Measurements from ENCODE around the gene GALNT2.

Gene GALNT2

GRCh38 chr1:230248889-230249270 lies 181.8 kb downstream of the GALNT2 start:
- no peak for TF ChIP-seq CTCF (IDR thresholded peaks at IDR 0.05; ENCODE audit: insufficient read depth, low read depth, low read length, missing control alignments)
- H3K4me3 ChIP-seq (ENCODE audit: low read length), result no peak overlapping the region
- DNase-seq (ENCODE audit: low read depth), result peak; percentile 44

- DNase-seq (ENCODE audit: low read depth), result no peak
- TF ChIP-seq CTCF (IDR thresholded peaks at IDR 0.05; ENCODE audit: insufficient read depth, low read depth, low read length, missing control alignments), result no peak
- no peak overlapping the region for H3K4me3 ChIP-seq (ENCODE audit: low read length)
Measured at GRCh38 chr1:230249695-230250480, 182.8 kb downstream of the GALNT2 start.

GRCh38 chr1:230250666-230251065 lies 183.6 kb downstream of the GALNT2 start:
- no peak overlapping the region for H3K4me3 ChIP-seq (ENCODE audit: low read length)
- no peak for TF ChIP-seq CTCF (IDR thresholded peaks at IDR 0.05; ENCODE audit: insufficient read depth, low read depth, low read length, missing control alignments)
- no peak for DNase-seq (ENCODE audit: low read depth)

- no peak for DNase-seq (ENCODE audit: low read depth)
- TF ChIP-seq CTCF (IDR thresholded peaks at IDR 0.05; ENCODE audit: insufficient read depth, low read depth, low read length, missing control alignments), result no peak
- no peak overlapping the region for H3K4me3 ChIP-seq (ENCODE audit: low read length)
Measured at GRCh38 chr1:230251644-230252191, 184.7 kb downstream of the GALNT2 start.

GRCh38 chr1:230253150-230253549 lies 186.1 kb downstream of the GALNT2 start:
- no peak overlapping the region for H3K4me3 ChIP-seq (ENCODE audit: low read length)
- no peak for TF ChIP-seq CTCF (IDR thresholded peaks at IDR 0.05; ENCODE audit: insufficient read depth, low read depth, low read length, missing control alignments)
- no peak for DNase-seq (ENCODE audit: low read depth)

- DNase-seq (ENCODE audit: low read depth), result no peak
- H3K4me3 ChIP-seq (ENCODE audit: low read length), result no peak overlapping the region
- no peak for TF ChIP-seq CTCF (IDR thresholded peaks at IDR 0.05; ENCODE audit: insufficient read depth, low read depth, low read length, missing control alignments)
Measured at GRCh38 chr1:230254265-230254664, 187.2 kb downstream of the GALNT2 start.

GRCh38 chr1:230255116-230255515 lies 188.1 kb downstream of the GALNT2 start:
- DNase-seq (ENCODE audit: low read depth), result no peak
- no peak overlapping the region for H3K4me3 ChIP-seq (ENCODE audit: low read length)
- TF ChIP-seq CTCF (IDR thresholded peaks at IDR 0.05; ENCODE audit: insufficient read depth, low read depth, low read length, missing control alignments), result no peak

Measured in epithelial cell of esophagus (primary cell).